IPS DF 19.7 (cell line): ENCODE measurements around the gene GLI3.
"Not testable (repeated sequence)": the region's sequence is repeated elsewhere in the genome, so short reads cannot be mapped to it uniquely, and the experiment has no call there.

Experiments
- DNase-seq: peaks from one replicate; pipeline ENCODE4 v3.0.0-alpha.2; 2013; ENCODE audit warnings: low read depth, low spot score

GLI3 gene

DNA sequence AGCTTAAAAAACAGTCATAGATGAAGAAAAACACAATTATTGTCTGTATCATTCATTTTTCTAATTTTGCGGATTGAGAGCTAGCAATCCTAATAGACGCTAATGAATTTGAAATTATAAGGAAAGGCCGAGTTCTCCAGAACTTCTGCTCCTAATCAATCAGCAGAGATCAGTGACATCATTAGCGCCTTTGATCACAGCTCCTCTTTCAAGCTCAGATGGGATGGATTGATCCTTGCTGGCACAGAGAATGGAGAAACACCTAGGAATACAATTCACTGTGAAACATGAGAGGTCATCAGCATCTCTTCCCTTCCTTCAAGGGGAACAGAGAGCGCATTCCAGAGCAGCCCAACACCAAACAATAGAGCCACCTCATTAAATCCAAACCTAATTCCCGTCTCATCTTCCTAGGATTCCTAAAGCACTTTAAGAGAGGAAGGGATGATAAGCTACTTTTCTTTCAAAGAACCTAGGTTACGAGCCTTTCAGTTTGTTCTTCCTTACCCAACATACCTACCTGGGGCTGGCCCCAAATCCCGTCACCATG lies 24.4 kb downstream of the GLI3 start:
- DNase-seq, result no peak

DNA sequence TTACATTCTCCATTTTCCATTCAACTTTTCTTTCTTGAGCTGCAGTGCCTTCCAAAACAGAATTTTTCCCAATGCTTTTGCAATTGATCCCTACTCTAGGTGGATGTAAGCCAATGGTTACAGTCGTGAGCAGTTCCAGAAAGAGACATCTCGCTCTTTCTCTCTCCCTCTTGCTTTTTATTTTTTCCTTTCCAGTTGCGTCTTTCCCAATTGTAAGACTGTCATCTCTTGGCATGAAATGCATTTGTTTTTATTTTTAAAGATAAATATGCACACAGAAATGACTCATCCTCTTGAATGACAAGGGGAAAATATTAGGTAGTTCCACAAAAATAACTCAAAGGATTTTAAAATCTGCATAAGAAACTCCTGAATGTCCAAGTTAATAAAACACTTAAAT lies 25.1 kb downstream of the GLI3 start:
- DNase-seq, result no peak

DNA sequence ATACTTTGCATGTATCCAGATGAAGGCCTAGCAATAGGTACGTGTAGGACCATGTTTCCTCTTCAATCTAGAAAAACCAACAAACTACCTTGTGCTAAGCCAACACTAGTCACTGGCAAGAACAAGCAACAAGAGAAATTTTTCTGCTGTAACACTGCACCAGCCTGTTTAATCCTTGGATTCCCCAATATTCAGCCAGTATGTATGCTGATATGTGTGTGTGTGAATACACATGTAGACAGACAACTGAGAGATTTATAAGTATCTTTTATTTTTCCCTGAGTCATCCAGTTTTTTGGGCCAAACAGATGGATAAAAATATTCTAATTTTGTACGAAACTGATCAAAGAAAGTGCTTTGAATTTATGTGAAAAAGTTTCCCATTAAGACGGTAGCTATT lies 26.2 kb downstream of the GLI3 start:
- no peak for DNase-seq

DNA sequence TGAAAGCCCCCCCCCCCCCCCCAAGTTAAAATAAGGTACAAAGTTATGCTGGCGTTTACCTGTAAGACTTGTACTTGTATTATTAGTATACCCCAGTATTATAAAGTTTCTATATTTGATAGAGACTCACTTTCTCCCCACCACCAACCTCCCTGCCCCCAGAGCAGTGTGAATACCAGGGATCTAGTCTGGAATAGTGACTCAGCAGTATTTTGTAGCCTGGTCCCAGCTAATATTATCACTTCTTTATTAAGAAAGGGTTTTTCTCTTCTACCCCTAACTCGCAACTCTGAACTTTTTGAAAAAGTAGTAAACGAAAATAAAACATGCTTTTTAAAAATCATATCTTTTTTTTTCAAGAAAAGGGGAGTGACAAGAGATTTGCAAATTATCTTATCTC lies 26.7 kb downstream of the GLI3 start:
- no peak for DNase-seq

DNA sequence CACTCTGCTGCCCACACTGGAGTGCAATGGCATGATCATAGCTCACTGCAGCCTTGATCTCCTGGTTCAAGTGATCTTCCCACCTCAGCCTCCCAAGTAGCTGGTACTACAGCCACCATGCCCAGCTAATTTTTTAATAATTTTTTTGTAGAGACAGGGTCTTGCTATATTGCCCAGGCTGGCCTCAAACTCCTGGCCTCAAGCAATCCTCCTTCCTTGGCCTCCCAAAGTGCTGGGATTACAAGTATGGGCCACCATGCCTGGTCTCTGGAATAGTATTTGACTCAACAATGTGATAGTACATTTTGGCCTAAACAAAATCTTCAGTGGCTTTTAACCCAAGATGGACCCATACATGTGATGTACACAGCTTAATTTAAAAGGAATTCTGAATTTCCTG lies 27.9 kb downstream of the GLI3 start:
- not testable (repeated sequence) for DNase-seq

DNA sequence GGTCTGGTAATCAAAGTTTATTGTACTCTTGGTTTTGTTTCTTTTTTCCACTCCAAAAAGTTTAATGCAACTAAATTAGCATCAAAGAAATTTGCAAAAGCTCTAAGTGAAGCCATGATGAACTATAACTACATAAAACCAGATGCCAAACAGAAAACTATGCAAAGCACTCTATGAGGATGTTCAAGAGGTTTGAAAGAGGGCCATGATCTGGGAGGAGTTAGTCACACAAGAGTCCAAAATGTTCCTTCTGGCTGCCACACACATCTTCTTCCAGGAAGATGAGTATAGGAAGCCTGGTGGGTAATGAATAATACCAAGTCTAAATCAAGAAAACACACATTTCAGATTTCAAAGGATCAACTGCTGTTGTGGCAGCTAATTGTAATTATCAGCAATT lies 28.4 kb downstream of the GLI3 start:
- no peak for DNase-seq

DNA sequence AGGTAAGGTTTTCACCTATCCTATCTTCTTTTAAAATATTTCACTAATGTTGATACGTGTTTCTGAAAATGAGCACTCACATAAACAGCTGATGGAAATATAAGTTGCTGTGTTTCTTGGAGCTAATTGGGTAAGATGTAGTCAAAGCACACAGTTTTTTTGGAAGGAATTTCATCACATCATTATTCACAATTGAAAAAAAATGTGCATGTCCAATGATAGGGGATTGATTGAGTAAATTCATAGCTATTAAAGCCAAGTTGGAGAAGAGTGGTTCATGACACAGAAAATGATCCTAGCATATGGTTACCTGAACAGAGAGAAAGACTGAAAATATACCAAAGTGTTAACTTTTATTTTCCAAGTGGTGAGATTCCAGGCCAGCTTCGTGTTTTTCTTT lies 29.6 kb downstream of the GLI3 start:
- DNase-seq, result no peak

DNA sequence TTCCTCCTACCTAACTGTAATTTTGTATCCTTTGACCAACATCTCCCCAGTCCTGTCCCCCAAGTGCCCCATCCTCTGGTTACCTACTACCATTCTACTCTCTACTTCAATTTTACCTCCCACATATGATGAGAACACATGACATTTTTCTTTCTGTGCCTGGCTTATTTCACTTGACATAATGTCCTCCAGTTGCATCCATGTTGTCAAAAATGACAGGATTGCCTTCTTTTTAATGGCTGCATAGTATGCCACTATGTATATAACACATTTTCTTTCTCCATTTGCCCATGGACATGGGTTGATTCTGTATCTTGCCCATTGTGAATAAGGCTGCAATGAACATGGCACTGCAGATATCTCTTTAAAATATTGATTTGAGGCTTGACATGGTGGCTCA lies 33.7 kb downstream of the GLI3 start:
- DNase-seq, result no peak

DNA sequence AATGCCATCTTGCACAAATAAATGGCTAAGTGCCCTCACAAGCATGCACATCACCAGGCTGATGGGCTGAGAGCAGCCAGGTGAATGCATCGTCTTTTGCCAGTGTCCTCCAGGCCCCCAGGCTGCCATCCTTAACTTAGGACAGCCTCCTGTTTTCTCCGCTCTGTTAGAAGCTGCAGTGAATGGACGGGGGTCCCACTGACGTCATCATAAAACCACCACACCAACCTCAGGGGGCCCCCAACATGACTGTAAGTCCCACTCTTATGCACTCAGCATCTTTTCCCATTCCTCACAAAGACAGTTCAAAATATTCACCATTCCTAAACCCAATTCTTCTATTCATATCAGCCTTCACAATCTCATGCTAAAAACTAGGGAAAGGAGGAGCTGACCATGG lies 34.4 kb downstream of the GLI3 start:
- DNase-seq, result no peak

DNA sequence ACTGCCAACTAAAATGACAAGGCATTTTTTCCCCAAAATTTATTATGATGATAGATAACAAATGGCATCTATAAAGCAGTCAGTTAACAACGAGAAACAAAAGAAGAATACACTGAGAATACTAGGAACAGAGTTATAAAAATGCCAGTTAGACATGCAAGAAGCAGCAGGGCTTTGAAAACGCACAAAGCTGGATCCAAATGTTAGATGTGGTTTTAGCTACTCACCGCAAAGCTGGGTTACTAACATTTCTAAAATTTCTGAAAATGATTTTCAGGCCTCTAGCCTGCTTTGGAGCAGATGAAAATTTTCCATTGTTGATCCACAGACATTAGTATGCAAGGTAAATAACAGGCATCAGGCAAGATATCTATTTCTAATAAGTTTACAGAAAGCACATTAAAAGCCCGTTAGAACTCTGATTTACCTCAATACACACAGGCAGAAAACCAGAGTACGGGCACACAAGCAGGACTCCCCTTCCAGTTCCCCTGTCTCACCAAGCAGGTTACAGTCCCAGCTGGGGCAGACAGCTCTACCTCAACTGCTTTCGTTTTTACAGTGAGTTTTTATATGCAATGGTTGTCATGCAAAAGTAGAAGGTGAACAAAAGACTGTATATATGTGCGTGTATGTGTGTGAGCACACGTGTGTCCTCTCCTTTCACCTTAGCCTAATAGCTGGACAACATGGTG lies 37.9 kb downstream of the GLI3 start:
- no peak for DNase-seq

DNA sequence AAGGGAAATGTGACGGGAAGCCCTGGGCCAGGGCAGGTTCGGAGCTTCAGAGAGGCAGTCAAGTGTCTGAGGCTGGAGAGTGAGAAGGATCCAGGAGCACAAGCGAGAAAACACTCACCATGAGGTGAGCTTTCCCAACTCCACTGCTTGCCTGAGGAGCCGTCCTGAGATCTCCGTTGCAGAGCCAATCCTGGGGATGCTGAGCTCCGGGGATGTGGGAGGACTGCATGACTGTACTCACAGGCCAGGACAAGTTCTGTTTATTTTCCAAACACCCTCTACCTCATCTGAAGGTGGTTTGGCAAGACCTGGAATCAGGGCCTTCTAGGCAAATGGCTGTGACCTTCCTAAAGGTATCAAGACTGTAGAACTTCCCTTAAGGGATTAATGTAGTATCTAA lies 38.7 kb downstream of the GLI3 start:
- no peak for DNase-seq

DNA sequence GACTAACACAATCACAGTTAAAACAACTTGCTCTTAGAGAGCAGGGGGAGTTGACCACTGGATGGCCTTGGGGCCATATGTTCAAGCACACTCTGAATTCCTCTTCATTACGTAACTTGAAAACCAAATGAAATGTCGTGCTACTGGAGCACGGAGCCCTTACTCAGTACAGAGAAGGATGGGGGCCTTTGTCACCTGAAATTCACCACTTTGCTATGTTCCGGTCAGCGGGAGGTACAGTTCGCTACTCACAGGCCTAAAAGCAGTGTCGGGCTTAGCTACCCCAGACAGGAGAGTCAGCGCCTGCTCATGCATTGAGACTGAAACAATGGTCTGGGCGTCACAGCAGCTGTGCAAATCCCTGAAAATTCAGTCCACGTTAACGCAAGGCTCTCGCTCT lies 39.6 kb downstream of the GLI3 start:
- no peak for DNase-seq

DNA sequence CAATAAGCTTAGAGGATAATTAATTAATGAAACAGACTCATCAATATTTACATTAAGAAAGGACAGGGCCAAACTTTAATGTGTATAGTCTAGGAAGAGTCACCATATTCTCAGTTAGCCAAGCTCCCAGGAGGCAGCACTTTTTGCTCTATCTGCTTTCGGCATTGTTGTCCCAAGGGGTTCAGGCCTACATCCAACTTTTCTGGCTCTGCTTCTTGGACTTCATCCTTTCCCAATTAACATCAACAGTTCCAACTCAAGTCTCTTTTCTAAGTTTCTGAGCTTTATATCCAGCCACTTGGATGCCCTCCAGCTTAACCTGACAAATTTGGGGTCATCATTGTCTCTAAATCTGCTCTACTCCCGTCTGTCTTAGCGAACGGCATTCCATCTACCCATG lies 42.8 kb downstream of the GLI3 start:
- DNase-seq, result no peak

DNA sequence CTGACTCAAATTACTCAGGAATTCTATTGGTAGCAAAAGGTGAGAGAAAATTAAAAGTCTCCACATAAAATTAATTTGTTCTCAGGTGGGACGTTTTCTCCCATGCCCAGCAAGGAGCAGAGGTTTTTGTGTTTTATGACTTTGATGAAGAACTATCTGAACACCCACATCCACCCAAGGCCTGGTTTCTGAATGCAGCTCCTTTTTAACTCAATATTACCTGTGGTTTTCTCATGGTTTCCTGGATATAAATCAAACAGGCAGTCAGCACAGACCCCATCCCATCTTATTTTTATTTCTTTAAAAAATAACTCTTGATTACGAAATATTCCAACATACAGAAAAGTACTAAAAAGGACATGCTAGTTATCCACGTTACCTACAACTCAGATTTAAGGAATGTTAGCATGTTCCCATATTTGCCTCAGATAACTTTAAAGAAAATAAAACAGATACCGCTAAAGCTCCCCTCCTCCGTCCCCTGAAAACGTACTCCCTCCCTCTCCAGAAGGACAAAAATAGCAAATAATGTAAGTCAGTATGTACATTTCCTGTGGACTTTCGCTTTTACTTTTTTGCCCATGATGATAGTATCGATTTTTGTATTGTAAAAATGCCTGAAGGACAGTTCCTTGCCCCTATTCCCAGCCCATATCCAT lies 43.4 kb downstream of the GLI3 start:
- DNase-seq, result no peak

DNA sequence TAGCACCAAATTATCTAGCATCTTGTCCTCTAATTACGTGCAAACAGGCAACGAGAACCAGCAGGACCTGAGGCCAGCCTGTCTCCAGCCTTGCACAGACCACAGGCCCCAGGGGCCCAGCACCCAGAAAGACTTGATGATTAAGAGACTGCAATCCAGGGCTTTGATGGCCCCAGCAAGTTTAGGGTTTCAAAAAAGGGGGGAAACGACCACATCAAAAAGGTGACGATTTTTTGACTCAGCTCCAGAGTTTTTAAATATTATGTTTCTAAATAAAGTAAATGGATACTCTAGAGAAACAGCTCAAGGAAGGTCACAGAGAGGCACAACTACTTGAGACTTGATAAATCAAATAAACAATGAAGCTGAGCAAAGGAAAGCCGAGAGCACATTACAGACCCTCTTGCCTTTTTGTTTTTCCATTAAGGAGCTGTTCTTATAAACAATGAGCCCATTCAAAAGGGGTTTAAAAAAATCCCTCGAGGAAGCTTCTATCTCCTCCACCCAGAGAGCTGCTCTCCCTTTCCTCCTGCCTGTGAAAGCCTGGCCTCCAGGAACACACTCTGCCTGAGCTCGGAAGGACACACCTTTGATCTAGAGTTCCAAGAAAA lies 44.1 kb downstream of the GLI3 start:
- DNase-seq, result no peak

DNA sequence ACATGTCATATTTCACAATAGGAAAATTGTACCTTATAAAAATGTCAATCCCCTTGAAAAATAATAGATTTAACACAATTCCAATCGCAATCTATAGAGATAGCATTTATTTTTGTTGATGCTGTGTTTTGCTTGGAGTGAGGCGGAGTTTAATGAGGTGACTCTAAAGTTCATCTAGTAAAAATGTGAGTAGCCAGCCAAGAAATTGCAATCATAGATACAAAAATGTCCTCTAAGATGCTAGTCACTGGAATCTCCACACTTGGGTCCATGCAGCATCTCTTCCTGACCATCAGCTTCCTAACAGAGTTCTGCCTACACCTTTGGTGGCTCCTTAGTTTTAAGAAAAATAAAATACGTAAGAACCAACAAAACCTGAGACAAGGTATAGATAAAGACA lies 44.9 kb downstream of the GLI3 start:
- no peak for DNase-seq

DNA sequence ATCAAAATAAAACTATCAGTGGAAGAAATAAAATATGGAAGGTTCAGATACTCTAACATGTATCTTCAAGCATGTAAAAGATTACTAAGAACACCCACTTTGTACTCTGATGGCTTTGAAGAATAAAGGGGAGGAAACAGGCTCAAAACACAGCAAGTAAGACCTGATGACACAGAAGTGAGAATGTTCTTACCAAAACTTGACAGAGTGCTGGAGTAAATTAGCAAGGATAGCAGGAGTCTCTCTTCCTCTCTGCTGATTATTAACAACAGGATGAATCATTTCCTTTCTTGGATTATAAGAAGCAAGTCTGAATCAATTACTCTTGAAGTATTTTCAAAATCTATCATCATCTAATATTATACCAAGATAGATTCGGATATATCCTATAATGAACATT lies 47.5 kb downstream of the GLI3 start:
- no peak for DNase-seq

DNA sequence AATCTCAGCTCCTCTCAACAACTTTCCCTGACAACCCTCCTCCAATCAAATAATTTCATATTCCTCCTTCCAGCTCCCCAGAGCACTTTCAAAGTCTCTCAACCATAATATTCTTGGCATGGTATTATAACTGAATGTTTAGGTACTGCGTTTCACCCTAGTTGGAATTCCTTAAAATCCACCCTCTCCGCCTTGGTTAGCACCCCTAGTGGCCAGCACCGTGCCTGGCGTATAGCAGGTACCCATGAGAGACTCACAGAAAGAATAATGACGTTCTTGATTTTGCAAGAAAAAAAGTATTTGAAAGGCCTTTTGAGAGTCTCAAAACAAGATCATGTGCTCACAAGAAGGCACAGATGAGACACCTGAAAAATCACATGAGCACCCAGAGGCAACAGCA lies 50.9 kb downstream of the GLI3 start:
- DNase-seq, result no peak

DNA sequence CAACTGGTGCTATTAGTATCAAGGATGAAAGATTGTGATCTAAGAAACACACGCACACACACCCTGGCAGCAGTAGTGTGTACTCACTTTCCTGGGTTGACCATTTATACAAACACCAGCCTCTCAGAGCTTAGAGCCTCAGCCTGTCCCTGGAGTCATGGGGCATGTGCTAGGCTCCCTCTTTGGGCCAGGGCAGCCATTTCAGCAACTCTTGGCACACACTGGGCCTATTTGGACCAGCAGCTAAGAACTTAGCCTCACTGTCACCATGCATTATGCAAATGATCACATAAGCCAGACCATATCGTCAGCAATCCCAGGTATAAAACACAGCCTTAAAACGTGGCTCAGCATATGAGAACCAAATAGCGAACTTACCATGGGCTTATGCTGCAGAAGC lies 51.3 kb downstream of the GLI3 start:
- DNase-seq, result no peak

DNA sequence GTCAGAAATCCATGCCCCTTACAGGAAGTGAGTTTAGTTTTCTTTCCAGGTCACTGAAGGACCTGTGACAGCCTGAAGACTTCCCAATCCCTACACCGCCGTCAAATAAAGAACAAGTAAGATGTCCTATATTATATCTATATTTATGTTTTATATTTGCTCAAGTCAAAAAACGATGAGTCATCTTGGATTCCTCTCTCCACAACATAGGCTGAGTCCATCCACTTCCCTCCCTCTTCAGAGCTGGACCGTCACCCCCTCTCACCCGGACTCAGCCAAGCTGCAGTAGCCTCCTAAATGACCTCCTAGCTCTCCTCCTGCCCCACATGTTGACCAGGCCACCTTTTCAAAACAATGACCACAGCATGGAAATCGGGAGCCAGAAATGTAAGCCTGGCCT lies 53.5 kb downstream of the GLI3 start:
- DNase-seq, result no peak

DNA sequence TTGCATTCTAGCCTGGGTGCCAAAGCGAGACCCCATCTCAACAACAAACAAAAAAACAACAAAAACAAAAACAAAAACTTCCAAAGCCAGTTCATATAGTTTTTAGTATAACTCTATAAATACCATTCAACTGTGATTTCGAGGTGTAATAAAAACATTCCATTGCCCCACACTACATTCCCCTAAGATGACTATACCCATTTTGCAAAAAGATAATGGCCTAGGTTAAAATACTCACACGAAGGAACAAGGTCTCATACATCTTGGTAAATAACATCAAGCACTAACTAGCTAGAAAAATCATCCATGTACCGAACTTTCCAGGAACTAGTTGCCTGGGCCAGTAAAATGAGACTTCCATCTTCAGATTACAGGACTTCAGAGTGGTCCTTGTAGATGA lies 55.4 kb downstream of the GLI3 start:
- no peak for DNase-seq

DNA sequence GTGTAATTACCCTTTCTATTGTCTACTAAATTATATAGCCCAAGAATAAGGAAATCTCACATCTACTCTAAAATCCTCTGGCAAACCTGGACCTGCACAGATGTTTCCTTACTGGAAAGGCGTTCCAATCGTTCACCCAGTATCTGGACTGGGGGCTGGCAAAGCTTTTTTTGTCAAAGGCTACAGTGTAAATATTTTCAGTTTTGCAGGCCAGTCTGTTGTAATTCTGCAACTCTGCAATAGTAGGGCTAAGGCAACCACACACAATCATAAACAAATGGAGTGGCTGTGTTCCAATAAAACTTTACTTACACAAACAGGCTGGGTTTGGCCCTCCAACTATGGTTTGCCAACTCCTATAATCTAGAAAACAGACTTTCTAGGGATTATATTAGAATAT lies 56.2 kb downstream of the GLI3 start:
- DNase-seq, result no peak

DNA sequence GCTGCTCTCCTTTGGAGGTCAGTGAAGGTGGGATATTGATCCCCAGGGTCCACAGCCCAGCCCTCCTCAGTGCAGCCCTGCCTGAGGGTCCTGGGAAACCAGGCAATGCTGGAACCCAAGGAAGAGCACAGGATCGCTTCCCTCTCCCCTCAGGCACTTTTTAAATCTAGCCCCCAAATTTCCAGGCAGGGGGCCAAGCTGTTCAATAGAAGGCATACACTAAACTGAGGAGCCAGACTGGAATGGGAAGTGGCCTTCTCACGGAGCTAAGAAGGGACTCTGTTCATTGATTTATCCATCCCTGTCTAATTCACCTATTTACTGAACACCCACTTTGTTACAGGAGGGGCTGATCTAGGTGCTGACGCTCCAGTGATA lies 60.3 kb downstream of the GLI3 start:
- no peak for DNase-seq
